ENCODE data around the gene LSM5.

The LSM5 gene

DNA sequence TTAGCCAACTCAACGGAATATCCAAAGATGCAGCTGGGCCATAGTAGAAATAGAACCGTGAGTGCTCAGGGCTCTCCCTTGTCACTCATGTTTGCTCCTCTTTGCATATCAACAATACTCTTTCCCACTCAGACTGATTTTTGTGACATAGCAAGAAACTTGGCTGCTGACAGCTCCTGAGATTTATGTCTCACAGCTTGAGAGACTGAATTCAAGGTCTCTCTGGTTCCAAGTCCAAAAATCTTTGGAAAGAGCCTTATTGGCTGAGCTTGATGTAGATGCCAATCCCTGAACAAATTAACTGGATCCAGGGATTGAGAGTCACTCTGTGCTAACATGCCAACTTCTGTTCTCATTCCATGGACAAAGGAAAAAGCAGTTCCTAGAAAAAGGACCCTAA lies 30.4 kb downstream of the LSM5 start:
- no peak for DNase-seq

DNA sequence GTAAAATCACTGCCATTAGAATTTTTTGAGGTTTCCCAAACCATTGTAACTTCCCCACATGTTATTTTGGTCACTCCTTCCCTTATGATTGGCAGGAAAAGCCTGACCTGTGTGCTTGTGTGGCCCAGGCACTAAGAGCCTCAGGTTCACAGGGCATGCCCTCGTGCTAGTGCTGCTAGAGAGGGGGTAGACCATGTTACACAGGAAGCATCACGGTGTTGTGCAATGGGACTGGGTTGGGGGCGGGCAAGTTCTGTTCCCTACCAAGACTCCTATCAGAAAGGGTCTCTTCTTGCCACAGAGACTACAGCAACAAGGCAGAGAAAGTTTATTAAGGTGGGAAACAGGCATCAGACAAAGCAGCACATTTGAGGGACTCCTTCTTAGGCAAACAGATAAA lies 32.2 kb downstream of the LSM5 start:
- no peak for DNase-seq

DNA sequence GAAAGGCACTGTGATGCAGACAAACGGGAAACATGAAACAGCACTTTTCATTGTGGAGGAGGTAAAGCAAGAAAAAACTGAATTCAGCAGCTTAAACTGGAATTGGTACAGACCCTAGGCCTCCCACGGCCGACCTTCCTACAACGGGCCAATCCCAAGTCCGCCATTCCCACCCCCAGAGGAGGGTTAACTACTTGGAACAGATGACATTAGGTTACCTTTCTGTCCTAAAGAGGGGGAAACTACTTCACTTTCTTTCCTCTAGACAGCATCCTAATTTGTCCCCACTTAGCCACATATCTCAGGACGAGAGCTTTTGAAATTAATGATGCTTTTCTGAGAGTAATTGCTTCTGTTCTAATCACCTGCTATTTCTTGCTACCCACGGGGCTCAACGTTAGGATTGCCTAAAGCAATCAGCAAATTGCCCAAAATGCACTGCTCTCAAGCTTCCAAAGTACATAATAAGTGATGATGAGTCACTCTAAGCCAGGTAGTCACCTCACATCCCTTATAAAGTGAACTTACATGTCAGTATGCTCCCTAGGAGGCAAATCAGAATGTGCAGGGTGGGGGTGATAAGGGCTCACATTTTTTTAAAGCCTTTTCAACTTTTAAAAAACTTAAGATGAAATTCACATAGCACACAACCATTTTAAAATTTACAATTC lies 36.7 kb downstream of the LSM5 start:
- DNase-seq, result no peak

DNA sequence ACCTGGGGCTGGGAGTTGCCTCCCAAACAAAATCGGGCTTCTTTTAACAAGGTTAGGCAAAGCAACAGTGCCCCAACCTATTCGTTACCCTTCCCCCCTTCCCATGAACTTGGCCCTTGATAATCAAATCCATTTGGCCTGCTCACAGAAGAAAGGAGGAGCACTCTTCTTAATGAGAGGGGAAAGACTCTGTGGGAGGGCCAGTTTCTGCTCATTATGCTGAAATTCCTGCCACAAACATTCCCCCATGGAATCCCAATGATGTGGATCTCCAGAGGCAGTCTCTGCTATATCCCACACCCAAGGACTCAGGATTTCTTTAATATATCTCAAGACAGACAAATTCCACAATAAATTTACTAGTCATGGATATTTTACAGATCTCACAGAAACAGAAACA lies 43.0 kb downstream of the LSM5 start:
- no peak for DNase-seq

DNA sequence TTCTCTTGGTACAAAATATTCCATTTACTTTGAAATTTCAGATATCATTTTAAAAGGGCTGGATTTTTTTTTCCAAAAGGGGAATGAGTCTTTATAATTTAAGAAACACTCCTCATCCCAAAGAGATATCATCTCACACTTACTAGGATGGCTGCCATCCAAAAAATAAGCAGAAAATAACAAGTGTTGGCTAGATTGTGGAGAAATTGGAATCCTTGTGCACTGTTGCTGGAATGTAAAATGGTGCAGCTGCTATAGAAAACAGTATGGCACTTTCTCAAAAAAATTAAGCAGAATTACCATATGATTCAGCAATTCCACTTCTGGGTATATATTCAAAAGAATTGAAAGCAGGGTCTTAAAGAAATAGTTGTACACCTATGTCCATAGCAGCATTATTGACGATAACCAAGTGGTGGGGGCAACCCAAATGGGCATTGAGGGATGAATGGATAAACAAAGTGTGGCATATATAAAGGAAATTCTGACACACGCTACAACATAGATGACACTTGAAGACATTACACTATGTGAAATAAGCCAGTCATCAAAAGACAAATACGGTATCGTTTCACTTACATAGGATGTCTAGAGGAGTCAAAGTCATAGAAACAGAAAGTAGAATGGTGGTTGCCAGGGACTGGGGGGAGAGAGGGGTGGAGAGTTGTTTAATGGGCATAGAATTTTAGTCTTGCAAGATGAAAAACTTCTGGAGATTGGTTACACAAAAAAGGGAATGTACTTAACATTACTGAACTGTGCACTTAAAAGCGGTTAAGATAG lies 53.8 kb downstream of the LSM5 start:
- DNase-seq, result no peak

Measured in CD4-positive, alpha-beta T cell treated with Interleukin-6 for 4 hours (primary cell).